ENCODE measurements around the gene ARHGAP20. TPM values are rescaled to one million over a fixed set of nuclear protein-coding genes. Genes with fewer than 3 reads are reported as not detected.

Gene ARHGAP20
- total RNA-seq, 1 donor: 2.2 TPM

- Histone ChIP-seq H4K20me1 (ENCODE audit: insufficient read depth, low read length) (no peaks in the 10 kb centered on the region), H3K9me3 (ENCODE audit: low read depth, low read length) (no peaks in the 10 kb centered on the region), H3K36me3 (ENCODE audit: insufficient read depth, low read length) (no peaks in the 10 kb centered on the region), H2AFZ (ENCODE audit: low read length) (no peak overlapping the region), H3K27ac (ENCODE audit: low read depth, low read length) (no peak overlapping the region), H3K27me3 (ENCODE audit: insufficient read depth, low read length) (no peaks in the 10 kb centered on the region), H3K4me3 (ENCODE audit: insufficient read depth, low read length) (no peak overlapping the region), H3K79me2 (ENCODE audit: insufficient read depth, low read length) (no peaks in the 10 kb centered on the region), H3K4me2 (ENCODE audit: insufficient read depth, low read length) (no peak overlapping the region), H3K4me1 (ENCODE audit: insufficient read depth, low read length) (no peaks in the 10 kb centered on the region)
- no peak for TF ChIP-seq CTCF (IDR thresholded peaks at IDR 0.05; ENCODE audit: extremely low read depth, low read depth, low read length)
- no peak for DNase-seq (ENCODE audit: insufficient read length, low spot score, missing footprints)
These were observed 111.9 kb downstream of the ARHGAP20 start for GRCh38 chr11:110600322-110600721.

- Histone ChIP-seq H3K9me3 (ENCODE audit: low read depth, low read length) (no peaks in the 10 kb centered on the region), H3K36me3 (ENCODE audit: insufficient read depth, low read length) (no peaks in the 10 kb centered on the region), H3K27me3 (ENCODE audit: insufficient read depth, low read length) (no peaks in the 10 kb centered on the region), H3K4me3 (ENCODE audit: insufficient read depth, low read length) (no peak overlapping the region), H4K20me1 (ENCODE audit: insufficient read depth, low read length) (no peaks in the 10 kb centered on the region), H3K27ac (ENCODE audit: low read depth, low read length) (no peak overlapping the region), H3K4me1 (ENCODE audit: insufficient read depth, low read length) (no peaks in the 10 kb centered on the region), H3K4me2 (ENCODE audit: insufficient read depth, low read length) (no peak overlapping the region), H3K79me2 (ENCODE audit: insufficient read depth, low read length) (no peaks in the 10 kb centered on the region), H2AFZ (ENCODE audit: low read length) (no peak overlapping the region)
- no peak for TF ChIP-seq CTCF (IDR thresholded peaks at IDR 0.05; ENCODE audit: extremely low read depth, low read depth, low read length)
- no peak for DNase-seq (ENCODE audit: insufficient read length, low spot score, missing footprints)
These were observed 113.0 kb downstream of the ARHGAP20 start for GRCh38 chr11:110599207-110599606.

- H3K36me3 ChIP-seq (ENCODE audit: insufficient read depth, low read length): no peaks in the 10 kb centered on the region
- H3K4me2 ChIP-seq (ENCODE audit: insufficient read depth, low read length): no peak overlapping the region
- no peak overlapping the region for H2AFZ ChIP-seq (ENCODE audit: low read length)
- no peaks in the 10 kb centered on the region for H3K9me3 ChIP-seq (ENCODE audit: low read depth, low read length)
- no peaks in the 10 kb centered on the region for H3K4me1 ChIP-seq (ENCODE audit: insufficient read depth, low read length)
- no peaks in the 10 kb centered on the region for H3K79me2 ChIP-seq (ENCODE audit: insufficient read depth, low read length)
- no peak overlapping the region for H3K4me3 ChIP-seq (ENCODE audit: insufficient read depth, low read length)
- no peak for TF ChIP-seq CTCF (IDR thresholded peaks at IDR 0.05; ENCODE audit: extremely low read depth, low read depth, low read length)
- no peaks in the 10 kb centered on the region for H4K20me1 ChIP-seq (ENCODE audit: insufficient read depth, low read length)
- no peak for DNase-seq (ENCODE audit: insufficient read length, low spot score, missing footprints)
- H3K27ac ChIP-seq (ENCODE audit: low read depth, low read length): no peak overlapping the region
- no peaks in the 10 kb centered on the region for H3K27me3 ChIP-seq (ENCODE audit: insufficient read depth, low read length)
These were observed 113.5 kb downstream of the ARHGAP20 start for GRCh38 chr11:110598725-110599124.

GRCh38 chr11:110587972-110588371, 124.3 kb downstream of the ARHGAP20 start:
- no peak for TF ChIP-seq CTCF (IDR thresholded peaks at IDR 0.05; ENCODE audit: extremely low read depth, low read depth, low read length)
- H3K27ac ChIP-seq (ENCODE audit: low read depth, low read length): no peak overlapping the region
- no peaks in the 10 kb centered on the region for H3K27me3 ChIP-seq (ENCODE audit: insufficient read depth, low read length)
- H3K4me3 ChIP-seq (ENCODE audit: insufficient read depth, low read length): no peak overlapping the region
- no peaks in the 10 kb centered on the region for H3K9me3 ChIP-seq (ENCODE audit: low read depth, low read length)
- no peak for DNase-seq (ENCODE audit: insufficient read length, low spot score, missing footprints)
- no peak overlapping the region for H2AFZ ChIP-seq (ENCODE audit: low read length)
- H3K36me3 ChIP-seq (ENCODE audit: insufficient read depth, low read length): no peaks in the 10 kb centered on the region
- no peaks in the 10 kb centered on the region for H3K4me1 ChIP-seq (ENCODE audit: insufficient read depth, low read length)
- no peaks in the 10 kb centered on the region for H3K79me2 ChIP-seq (ENCODE audit: insufficient read depth, low read length)
- H3K4me2 ChIP-seq (ENCODE audit: insufficient read depth, low read length): no peak overlapping the region
- no peaks in the 10 kb centered on the region for H4K20me1 ChIP-seq (ENCODE audit: insufficient read depth, low read length)

All from osteoblast (primary cell).